NCI-H446 treated with DMSO at 0.1 percent for 48 hours (cell line): Measurements from ENCODE around the gene GGA3.
A peak's percentile ranks its signal among the peaks of the same experiment; 100 is the strongest.
"Not testable (repeated sequence)": the region's sequence is repeated elsewhere in the genome, so short reads cannot be mapped to it uniquely, and the experiment has no call there.

ENCODE experiments used
- DNase-seq: peaks from one replicate; lab custom pipeline; 2025; lab: John Stamatoyannopoulos, UW

GGA3 gene, protein sequence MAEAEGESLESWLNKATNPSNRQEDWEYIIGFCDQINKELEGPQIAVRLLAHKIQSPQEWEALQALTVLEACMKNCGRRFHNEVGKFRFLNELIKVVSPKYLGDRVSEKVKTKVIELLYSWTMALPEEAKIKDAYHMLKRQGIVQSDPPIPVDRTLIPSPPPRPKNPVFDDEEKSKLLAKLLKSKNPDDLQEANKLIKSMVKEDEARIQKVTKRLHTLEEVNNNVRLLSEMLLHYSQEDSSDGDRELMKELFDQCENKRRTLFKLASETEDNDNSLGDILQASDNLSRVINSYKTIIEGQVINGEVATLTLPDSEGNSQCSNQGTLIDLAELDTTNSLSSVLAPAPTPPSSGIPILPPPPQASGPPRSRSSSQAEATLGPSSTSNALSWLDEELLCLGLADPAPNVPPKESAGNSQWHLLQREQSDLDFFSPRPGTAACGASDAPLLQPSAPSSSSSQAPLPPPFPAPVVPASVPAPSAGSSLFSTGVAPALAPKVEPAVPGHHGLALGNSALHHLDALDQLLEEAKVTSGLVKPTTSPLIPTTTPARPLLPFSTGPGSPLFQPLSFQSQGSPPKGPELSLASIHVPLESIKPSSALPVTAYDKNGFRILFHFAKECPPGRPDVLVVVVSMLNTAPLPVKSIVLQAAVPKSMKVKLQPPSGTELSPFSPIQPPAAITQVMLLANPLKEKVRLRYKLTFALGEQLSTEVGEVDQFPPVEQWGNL

DNA sequence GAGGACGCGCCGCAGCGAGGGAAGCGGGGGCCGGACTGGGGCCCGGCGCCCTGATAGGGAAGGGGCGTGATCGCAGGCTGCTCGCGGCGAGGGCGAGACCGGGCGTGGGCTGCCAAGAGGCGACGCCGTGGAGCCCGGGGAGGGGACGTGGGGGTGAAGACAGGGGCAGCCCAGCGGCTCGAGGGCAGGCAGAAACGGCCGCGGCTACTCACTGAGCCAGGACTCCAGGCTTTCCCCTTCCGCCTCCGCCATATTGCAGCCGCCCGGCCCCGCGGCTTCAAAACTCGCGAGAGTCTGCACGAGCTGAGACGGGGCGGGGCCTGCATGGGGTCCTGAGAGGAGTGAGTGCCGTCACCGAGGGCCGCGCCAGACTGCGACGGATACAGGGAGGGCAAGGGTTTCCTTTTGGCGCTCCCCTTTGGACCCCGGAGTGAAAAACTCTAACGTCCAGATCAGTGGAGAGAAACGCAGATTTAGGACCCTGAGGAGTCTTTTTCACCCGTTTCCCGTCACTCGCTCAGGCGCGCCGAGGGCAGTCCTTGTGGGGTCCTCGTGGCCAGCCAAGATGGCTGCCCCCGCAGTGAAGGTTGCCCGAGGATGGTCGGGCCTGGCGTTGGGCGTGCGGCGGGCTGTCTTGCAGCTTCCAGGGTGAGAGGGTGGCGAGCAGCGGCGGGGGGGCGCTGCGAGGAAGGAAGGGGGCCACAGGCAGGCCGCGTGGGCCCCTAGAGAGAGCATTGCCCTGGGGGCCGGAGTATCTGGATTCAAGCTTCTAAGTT, at the start of gene GGA3, which contains the start of gene MRPS7:
Gene GGA3, minus strand, starts transcription at position 271 of the 776 bp plus-strand sequence. Its CDS starts 19 bp downstream, at position 252.
Gene MRPS7, plus strand, starts transcription at position 544 of the 776 bp plus-strand sequence. Its CDS starts 22 bp downstream, at position 566.
- DNase-seq = peak; percentile 83

DNA sequence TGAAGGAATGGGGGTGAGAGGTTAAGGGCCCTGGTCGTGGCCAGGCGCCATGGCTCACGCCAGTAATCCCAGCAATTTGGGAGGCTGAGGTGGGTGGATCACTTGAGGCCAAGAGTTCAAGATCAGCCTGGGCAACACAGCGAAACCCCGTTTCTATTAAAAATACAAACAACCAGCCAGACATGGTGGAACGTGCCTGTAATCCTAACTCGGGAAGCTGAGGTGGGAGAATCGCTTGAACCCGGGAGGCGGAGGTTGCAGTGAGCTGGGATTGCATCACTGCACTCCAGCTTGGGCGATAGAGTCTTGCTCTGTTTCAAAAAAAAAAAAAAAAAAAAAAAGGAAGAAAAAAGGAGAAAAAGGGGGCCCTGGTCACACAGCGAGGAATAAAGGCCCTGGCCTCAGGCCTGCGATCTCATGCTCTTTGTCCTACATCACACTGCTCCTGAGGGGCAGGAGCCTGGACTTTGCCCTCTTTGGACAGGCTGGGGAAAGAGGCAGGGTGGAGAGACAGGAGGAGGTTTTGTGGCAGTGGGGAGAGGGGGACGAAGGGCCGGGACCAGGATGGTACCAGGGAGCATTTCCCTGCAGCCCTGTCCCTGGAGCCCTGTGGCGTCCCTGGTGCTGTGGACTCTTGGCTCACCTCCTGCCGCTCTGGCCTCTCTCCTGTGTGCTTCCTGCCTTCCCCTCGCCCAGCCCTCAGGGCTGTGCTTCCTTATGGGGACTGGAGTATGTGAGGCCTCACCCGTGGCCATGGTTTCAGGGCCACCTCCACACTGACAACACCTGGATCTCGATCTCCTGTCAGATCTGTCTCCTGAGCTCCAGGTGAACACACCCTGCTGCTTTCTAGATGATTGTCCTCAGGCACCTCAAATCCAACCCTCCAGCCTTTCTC, 47.6 kb upstream of the GGA3 start:
- no peak for DNase-seq

DNA sequence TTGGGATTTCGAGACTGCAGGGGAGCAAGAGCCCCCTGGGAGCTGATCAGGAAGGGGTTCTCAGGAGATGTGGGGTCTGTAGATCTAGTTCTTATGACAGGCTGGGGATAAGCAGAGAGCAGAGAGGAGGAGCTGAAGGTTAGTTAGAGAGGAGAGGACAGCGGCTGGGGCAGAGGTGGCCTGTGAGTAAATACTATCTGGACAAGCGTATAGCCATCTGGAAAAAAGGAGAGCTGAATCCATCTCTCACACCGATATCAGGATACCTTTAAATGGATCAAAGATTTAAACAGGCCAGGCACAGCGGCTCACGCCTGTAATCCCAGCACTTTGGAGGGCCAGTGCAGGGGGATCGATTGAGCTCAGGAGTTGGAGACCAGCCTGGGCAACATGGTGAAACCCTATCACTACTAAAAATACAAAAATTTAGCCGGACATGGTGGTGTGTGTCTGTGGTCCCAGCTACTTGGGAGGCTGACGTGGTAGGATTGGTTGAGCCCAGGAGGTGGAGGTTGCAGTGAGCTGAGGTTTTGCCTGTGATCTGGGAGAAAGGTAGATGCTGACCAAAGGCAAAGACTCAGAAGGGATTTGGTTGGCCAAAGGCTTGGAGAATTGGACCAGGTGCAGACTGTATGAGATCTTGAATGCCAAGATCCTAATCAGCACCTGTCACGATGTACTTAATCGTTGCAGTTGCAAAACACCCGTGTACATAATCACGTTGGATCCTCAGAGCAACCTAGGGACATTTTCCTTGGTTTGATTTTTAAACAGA, 46.7 kb upstream of the GGA3 start:
- DNase-seq = no peak

DNA sequence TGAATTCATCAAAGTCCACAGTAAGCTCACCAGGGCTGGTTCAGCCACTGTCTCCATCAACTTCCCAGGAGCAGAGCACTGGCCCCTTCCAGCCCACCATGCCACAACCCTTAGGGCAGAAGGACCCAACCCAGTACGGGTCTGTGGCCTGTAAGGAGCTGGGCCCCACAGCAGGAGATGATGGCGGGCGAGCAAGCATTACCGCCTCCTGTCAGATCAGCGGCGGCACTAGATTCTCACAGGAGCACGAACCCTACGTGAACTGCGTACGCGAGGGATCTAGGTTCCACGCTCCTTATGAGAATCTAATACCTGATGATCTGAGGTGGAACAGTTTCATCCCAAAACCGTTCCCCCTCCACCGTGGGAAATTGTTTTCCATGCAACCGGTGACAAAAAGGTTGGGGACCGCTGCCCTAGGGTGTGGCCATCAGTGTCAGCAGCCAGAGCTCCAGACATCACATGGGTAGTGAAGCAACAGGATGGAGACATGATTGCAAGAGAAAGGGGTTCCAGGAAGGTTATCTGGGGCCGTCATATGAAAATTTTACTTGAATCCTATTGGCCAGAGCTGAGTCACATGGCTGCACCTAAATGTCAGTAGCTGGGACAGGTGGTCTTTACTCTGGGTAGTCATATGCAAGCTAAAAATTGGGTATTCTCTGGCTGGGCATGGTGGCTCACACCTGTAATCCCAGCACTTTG, 40.2 kb upstream of the GGA3 start:
- no peak for DNase-seq

DNA sequence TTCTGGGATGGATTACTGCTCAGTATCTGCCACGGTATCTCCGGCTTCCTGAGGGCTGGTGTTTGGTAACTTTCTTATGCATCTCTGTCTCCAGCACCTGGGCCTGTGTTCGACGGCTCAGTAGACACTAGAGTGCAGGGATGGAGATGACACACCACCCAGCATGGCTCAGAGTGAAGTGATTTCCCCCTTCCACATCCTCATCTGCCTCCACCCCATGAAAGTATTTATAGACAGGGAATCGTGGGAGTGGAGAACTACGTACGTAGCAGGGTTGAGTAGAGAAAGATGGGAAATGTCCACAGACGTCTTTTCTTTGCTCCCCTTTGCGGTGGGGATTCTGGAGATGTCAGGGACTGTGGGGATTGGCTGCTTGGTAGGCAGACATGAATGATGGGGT, 39.6 kb upstream of the GGA3 start:
- DNase-seq = no peak

DNA sequence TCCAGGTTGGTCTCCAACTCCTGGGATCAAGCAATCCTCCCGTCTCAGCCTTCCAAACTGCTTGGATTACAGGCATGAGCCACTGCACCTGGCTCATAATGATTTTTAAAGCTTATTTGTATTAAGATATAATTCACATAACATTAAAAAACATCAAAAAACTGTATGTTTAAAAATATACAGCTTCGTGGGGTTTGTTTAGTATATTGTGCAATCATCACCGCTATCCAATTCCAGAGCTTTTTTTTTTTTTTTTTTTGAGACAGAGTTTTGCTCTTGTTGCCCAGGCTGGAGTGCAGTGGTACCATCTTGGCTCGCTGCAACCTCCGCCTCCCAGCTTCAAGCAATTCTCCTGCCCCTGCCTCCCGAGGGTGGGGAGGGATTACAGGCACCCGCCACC, 38.9 kb upstream of the GGA3 start:
- no peak for DNase-seq

DNA sequence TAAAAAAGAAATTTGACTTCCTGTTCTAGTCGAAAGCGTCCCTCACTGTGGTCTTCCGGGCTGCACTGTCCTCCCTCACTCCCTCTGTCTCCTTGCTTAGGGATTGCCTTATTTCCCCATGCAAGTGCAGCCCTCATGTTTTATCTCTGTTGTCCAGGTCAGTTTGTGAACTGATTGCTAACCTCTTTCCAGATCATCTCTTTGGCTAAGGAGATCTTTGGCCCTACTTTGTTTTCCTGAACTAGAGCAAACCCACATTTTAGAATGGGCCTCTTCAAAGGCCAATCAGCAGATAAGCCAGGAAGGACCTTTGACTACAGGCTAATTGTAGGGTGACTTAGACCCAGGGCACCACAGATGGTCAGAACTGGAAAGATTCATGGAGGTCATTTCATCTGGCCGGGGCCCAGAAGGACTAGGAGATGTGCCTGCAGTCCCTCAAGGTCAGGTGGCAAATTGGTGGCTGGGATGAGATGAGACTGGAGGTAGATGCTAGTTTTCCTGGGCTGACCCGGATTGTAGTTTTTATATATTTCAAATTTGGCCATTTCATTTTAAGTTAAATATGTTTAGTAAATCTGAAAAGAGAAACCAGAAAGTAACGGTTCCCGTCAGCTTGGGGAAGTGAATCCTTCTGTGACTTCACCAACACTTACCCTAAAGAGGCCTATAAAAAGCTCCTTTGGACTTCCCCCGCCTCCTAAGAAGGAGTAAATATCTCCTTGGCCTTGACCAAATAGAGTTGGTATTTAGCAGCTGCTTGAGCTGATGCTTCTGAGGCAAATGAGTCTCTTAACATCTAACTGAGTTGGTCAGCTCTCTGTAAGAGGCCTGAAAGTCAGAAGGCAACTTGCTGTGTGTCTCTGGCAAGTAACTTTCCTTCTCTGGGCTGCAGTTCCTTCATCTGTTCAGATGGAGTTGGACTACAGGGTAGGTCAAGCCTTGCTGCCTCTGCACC, 34.1 kb upstream of the GGA3 start:
- no peak for DNase-seq

DNA sequence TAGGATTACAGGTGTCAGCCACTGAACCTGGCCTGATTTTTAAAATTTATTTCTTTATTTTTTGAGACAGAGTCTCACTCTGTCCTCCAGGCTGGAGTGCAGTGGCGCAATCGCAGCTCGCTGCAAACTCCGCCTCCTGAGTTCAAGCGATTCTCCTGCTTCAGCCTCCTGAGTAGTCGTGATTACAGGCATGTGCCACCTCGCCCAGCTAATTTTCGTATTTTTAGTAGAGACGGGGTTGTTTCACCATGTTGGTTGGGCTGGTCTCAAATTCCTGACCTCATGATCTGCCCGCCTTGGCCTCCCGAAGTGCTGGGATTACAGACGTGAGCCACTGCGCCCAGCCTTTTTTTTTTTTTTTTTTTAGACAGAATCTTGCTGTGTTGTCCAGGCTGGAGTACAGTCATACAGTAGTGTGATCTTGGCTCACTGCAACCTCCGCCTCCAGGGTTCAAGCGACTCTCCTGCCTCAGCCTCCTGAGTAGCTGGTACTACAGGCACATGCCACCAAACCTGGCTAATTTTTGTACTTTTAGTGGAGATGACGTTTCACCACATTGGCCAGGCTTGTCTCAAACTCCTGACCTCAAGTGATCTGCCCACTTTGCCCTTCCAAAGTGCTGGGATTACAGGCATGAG, 31.5 kb upstream of the GGA3 start:
- not testable (repeated sequence) for DNase-seq

DNA sequence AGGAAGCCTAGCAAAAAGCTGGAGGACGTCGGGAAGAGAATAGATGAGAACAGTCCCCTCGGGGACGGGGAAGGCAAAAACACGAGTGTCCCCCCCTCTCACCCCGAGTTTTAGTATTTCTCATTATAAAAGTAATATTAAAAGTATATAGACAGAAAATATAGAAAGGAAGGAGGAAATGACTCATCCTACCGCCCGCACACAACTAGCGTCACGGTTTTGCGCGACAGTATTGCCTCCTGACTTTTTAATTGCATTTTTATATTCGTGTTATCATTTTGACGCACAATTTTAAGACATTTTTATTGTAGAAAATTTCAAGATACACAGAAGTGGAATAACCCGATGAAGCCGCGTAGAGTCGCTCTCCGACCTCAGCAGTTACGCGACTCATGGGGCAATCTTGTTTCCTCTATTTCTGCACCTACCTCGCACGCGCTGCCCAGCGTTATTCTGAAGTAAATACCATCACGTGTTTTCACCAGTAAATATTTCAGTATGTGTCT, 28.5 kb upstream of the GGA3 start:
- DNase-seq = no peak

DNA sequence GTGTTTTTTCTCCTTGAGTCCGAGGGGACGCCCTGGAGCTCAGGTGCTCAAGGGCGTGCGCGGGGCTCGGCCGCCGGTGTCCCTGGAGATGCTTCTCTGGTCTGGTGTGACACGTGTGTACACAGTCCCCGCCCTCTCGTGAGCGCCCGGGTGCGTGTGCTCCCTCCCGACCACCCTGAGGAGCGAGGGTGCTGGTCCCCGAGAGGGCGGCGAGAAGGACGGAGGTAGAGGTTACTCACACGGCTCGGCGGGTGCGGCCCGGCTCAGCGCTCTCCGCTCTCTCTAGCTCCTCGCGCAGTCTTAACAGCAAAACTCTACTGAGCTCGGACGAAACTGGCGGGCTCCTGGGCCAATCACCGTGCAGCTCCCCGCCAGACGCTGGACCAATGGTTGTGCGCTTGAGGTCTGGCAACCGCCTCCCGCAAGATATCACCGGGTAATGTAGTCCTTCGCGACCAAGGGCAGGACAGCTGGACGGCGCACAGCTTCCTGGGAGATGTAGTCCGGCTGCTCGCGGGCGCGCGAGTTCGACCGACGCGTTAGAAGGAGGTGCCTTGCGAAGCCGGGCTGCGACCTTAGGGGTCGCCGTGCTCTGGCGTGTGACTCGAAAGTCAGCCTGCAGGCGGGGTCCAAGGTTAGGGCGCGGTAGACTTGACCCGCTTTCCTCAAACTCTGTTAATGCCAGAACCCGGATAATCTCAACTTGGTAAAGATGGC, 27.9 kb upstream of the GGA3 start, which contains the start of gene SLC25A19:
Gene SLC25A19, minus strand, starts transcription at position 319 of the 717 bp plus-strand sequence. CDS start 2,669 bp downstream, outside the sequence.
- DNase-seq = peak; percentile 98

DNA sequence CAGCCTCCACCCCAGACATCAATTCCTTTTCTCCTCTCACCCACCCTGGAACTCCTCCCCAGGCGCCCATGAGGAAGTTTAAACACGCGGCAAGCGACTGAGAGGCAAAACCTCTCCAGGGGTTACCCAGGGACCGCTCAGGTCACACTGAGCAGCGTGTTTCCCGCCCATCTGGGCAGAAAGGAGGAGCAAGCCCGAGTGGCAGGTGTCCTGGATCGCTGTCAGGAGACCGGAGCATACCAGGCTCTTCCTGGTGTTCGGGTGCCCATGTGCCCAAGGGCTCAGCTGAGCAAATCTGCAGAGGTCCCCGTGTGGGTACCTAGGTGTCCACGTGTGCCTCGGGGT, 27.3 kb upstream of the GGA3 start:
- peak; percentile 35 for DNase-seq

DNA sequence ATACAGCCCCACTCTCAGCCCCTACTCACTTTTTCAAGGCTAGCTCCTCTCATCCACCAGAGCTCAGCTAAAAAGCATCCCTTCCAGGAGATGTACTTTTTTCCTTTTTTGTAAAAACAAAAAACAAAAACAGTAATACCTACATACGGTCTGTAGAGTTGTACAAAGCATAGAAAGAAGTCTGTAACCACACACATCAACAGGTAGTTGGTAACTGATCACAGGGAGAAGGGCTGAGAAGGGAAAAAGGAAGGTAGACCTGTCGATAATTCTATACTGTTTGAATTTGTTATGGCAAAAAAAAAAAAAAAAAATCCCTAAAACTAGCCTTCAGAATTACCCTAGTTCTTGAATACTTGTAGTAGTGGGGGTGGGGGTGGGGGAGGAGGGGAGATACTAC, 27.0 kb upstream of the GGA3 start:
- DNase-seq = no peak

DNA sequence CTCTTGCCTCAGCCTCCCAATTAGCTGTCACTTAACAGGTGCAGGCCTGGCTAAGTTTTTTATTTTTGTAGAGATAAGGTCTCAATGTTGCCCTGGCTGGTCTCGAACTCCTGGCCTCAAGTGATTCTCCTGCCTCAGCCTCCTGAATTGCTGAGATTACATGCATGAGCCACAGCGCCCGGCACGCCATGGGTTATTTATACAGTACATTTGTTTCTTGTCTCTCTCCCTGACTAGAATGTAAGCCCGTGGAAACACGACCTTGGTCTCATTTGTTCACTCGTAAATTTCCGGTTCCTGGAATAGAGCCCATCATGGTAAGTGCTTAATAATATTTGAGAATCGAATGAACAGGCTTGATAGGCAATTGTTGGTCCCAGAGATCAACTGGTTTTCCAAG, 25.8 kb upstream of the GGA3 start:
- DNase-seq = no peak

DNA sequence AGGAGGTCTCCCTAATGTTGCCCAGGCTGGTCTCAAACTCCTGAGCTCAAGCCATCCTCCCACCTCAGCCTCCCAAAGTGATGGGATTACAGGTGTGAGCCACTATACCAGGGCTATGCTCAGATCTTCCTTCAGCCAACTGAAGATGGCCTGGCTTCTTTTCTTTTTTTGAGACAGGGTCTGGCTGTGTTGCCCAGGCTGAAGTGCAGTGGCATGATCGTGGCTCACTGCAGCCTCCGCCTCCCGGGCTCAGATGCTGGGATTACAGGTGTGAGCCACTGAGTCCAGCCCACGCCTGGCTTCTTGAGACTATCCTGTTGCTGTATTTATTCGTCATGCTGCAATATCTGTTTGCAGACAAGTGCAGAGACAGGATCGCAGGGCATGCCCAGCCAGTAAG, 23.7 kb upstream of the GGA3 start:
- no peak for DNase-seq

DNA sequence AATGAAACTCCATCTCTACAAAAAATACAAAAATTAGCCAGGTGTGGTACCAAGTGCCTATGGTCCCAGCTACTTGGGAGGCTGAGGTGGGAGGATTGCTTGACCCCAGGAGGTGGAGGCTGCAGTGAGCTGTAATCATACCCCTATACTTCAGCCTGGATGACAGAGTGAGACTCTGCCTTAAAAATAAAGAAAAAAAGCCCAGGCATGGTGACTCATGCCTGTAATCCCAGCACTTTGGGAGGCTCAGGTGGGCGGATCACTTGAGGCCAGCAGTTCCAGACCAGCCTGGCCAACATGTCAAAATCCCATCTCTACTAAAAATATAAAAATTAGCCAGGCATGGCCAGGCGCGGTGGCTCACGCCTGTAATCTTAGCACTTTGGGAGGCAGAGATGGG, 18.8 kb upstream of the GGA3 start:
- not testable (repeated sequence) for DNase-seq

DNA sequence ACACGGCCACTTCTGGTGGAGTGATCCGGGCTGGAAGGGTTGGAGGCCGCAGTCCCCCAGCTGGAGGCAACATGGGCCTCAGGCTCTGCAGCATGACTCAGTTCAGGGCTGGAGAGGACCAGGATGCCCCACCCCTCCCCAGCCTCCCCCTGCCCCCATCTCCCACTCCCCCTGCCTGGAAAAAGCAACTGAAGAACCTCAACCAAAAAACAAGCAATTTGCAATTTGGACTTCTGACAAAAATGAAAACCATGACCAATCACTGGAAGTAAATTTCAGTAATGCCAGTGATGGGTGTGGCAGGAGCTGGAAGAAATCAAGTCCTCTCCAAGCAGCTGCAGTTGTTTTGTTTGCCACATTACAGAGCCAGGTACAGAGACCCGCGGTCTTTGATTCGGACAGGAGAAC, 16.3 kb upstream of the GGA3 start:
- no peak for DNase-seq

DNA sequence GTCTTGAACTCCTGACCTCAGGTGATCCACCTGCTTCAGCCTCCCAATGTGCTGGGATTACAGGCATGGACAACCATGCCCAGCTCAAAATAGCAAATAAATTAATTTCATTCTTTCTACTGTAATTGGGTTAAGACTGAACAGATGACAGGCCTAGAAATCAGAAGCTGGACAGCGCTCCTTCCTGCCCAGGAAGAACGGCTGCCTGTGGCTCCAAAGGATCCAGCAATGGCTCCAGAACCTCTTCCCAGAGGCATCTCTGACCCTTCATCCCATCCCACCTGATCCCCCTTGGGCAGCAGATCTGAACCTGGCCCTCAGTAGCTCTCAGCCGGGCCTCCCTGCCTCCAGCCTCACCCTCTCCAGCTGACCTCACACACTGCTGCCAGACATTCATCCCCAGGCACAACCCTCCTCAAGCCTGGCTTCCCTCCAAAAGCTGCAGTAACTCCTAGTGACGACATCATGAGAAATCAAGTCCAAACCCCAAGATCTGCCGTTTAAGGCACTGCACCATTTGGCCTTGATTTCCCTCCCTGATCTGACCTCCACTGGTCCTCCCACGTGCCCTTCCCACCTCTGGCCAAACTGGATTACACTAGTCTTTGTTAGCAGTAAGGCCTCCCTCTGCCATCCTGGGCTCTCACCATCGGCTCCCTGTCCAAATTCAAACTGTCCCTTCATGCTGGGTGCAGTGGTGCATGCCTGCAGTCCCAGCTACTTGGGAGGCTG, 12.7 kb upstream of the GGA3 start:
- no peak for DNase-seq
